Measurements from ENCODE around the gene SLC22A1. TPM values are rescaled to one million over a fixed set of nuclear protein-coding genes. Genes with fewer than 3 reads are reported as not detected.
"Not testable (repeated sequence)": the region's sequence is repeated elsewhere in the genome, so short reads cannot be mapped to it uniquely, and the experiment has no call there.

The SLC22A1 gene
- total RNA-seq, 1 experiment from 2014 or later = 1.5 TPM

- intact Hi-C loops (cut with micrococcal nuclease; ENCODE audit: unreplicated experiment) = no loop called here
- H3K27me3 ChIP-seq (replicated peaks; ENCODE audit: control insufficient read depth, insufficient read depth, low read length) = no peaks in the 10 kb centered on the region
- ChIA-PET CTCF (no interaction called here), POLR2A (no interaction called here)
- no peaks in the 10 kb centered on the region for H3K4me1 Mint-ChIP-seq (ENCODE audit: low read depth, unreplicated experiment)
- H3K4me3 Mint-ChIP-seq (ENCODE audit: unreplicated experiment) = no peak overlapping the region
- no peaks in the 10 kb centered on the region for H3K9me3 Mint-ChIP-seq (ENCODE audit: unreplicated experiment)
- H3K9me3 ChIP-seq = no peaks in the 10 kb centered on the region
- no peaks in the 10 kb centered on the region for H3K4me1 ChIP-seq
- TF ChIP-seq CTCF (IDR thresholded peaks at IDR 0.05; ENCODE audit: insufficient read depth in 1 of 2, low read depth in 1 of 2, low read length in 1 of 2, severe bottlenecking in 1 of 2, unreplicated experiment in 1 of 2) = no peak
- H3K36me3 ChIP-seq (ENCODE audit: control insufficient read depth, insufficient read depth, low read length) = 0 out of 2 replicates have a peak, but pooled peaks cover 1% of the 10 kb centered on the region
- H3K36me3 Mint-ChIP-seq (ENCODE audit: insufficient read depth, unreplicated experiment) = peaks cover 48% of the 10 kb centered on the region
- no peak for DNase-seq
- H3K27me3 Mint-ChIP-seq (ENCODE audit: insufficient read depth, unreplicated experiment) = no peaks in the 10 kb centered on the region
- no peak overlapping the region for H3K27ac Mint-ChIP-seq (ENCODE audit: unreplicated experiment)
- no TSS peak for BruUV-seq (replicated peaks)
- H3K4me3 ChIP-seq (ENCODE audit: low read depth, low read length) = no peak overlapping the region
Measured at GRCh38 chr6:160110586-160111123, 11.0 kb upstream of the SLC22A1 start.

- no peak overlapping the region for H3K27ac Mint-ChIP-seq (ENCODE audit: unreplicated experiment)
- BruUV-seq (replicated peaks) = no TSS peak
- POLR2A ChIA-PET = no interaction called here
Measured at GRCh38 chr6:160111806-160112205, 9.8 kb upstream of the SLC22A1 start.

GRCh38 chr6:160112628-160113299 lies 8.9 kb upstream of the SLC22A1 start:
- ChIA-PET CTCF (no interaction called here), POLR2A (no interaction called here)
- H3K9me3 Mint-ChIP-seq (ENCODE audit: unreplicated experiment) = no peaks in the 10 kb centered on the region
- Histone ChIP-seq H3K36me3 (ENCODE audit: control insufficient read depth, insufficient read depth, low read length) (0 out of 2 replicates have a peak, but pooled peaks cover 1% of the 10 kb centered on the region), H3K4me3 (ENCODE audit: low read depth, low read length) (no peak overlapping the region), H3K9me3 (peaks cover 7% of the 10 kb centered on the region; the same call in 1 of the 2 replicates), H3K27me3 (replicated peaks; ENCODE audit: control insufficient read depth, insufficient read depth, low read length) (no peaks in the 10 kb centered on the region), H3K4me1 (no peaks in the 10 kb centered on the region)
- H3K4me3 Mint-ChIP-seq (ENCODE audit: unreplicated experiment) = no peak overlapping the region
- no peaks in the 10 kb centered on the region for H3K4me1 Mint-ChIP-seq (ENCODE audit: low read depth, unreplicated experiment)
- TF ChIP-seq CTCF (IDR thresholded peaks at IDR 0.05; ENCODE audit: insufficient read depth in 1 of 2, low read depth in 1 of 2, low read length in 1 of 2, severe bottlenecking in 1 of 2, unreplicated experiment in 1 of 2) = no peak
- H3K36me3 Mint-ChIP-seq (ENCODE audit: insufficient read depth, unreplicated experiment) = peaks cover 37% of the 10 kb centered on the region
- intact Hi-C loops (cut with micrococcal nuclease; ENCODE audit: unreplicated experiment) = no loop called here
- no peak for DNase-seq
- no peak overlapping the region for H3K27ac Mint-ChIP-seq (ENCODE audit: unreplicated experiment)
- no peaks in the 10 kb centered on the region for H3K27me3 Mint-ChIP-seq (ENCODE audit: insufficient read depth, unreplicated experiment)
- no TSS peak for BruUV-seq (replicated peaks)

More at GRCh38 chr6:160111806-160112205, 9.8 kb upstream of the SLC22A1 start:
- intact Hi-C loops (cut with micrococcal nuclease; ENCODE audit: unreplicated experiment) = no loop called here
- H3K36me3 Mint-ChIP-seq (ENCODE audit: insufficient read depth, unreplicated experiment) = peaks cover 41% of the 10 kb centered on the region
- no peaks in the 10 kb centered on the region for H3K4me1 Mint-ChIP-seq (ENCODE audit: low read depth, unreplicated experiment)
- no peaks in the 10 kb centered on the region for H3K27me3 Mint-ChIP-seq (ENCODE audit: insufficient read depth, unreplicated experiment)
- H3K4me3 ChIP-seq (ENCODE audit: low read depth, low read length) = no peak overlapping the region
- TF ChIP-seq CTCF (IDR thresholded peaks at IDR 0.05; ENCODE audit: insufficient read depth in 1 of 2, low read depth in 1 of 2, low read length in 1 of 2, severe bottlenecking in 1 of 2, unreplicated experiment in 1 of 2) = no peak
- DNase-seq = no peak
- 0 out of 2 replicates have a peak, but pooled peaks cover 1% of the 10 kb centered on the region for H3K36me3 ChIP-seq (ENCODE audit: control insufficient read depth, insufficient read depth, low read length)
- no peaks in the 10 kb centered on the region for H3K27me3 ChIP-seq (replicated peaks; ENCODE audit: control insufficient read depth, insufficient read depth, low read length)
- peaks cover 4% of the 10 kb centered on the region; the same call in 1 of the 2 replicates for H3K9me3 ChIP-seq
- no peak overlapping the region for H3K4me3 Mint-ChIP-seq (ENCODE audit: unreplicated experiment)
- CTCF ChIA-PET = no interaction called here
- H3K4me1 ChIP-seq = no peaks in the 10 kb centered on the region
- no peaks in the 10 kb centered on the region for H3K9me3 Mint-ChIP-seq (ENCODE audit: unreplicated experiment)

GRCh38 chr6:160114536-160114935 lies 7.1 kb upstream of the SLC22A1 start:
- H3K4me3 ChIP-seq (ENCODE audit: low read depth, low read length); H3K9me3 Mint-ChIP-seq (ENCODE audit: unreplicated experiment); H3K27me3 ChIP-seq (replicated peaks; ENCODE audit: control insufficient read depth, insufficient read depth, low read length); POLR2A ChIA-PET; H3K27ac Mint-ChIP-seq (ENCODE audit: unreplicated experiment); DNase-seq; H3K4me3 Mint-ChIP-seq (ENCODE audit: unreplicated experiment); H3K27me3 Mint-ChIP-seq (ENCODE audit: insufficient read depth, unreplicated experiment); CTCF ChIA-PET; BruUV-seq (replicated peaks); H3K4me1 Mint-ChIP-seq (ENCODE audit: low read depth, unreplicated experiment); intact Hi-C loops (cut with micrococcal nuclease; ENCODE audit: unreplicated experiment); H3K4me1 ChIP-seq; H3K36me3 ChIP-seq (ENCODE audit: control insufficient read depth, insufficient read depth, low read length); H3K9me3 ChIP-seq: not testable (repeated sequence)
- peaks cover 29% of the 10 kb centered on the region for H3K36me3 Mint-ChIP-seq (ENCODE audit: insufficient read depth, unreplicated experiment)
